ENCODE data around the gene CDX1. TPM values are rescaled to one million over a fixed set of nuclear protein-coding genes. Genes with fewer than 3 reads are reported as not detected.

The CDX1 gene
- total RNA-seq, 1 donor from 2014 or later, result 1.0 TPM

DNA sequence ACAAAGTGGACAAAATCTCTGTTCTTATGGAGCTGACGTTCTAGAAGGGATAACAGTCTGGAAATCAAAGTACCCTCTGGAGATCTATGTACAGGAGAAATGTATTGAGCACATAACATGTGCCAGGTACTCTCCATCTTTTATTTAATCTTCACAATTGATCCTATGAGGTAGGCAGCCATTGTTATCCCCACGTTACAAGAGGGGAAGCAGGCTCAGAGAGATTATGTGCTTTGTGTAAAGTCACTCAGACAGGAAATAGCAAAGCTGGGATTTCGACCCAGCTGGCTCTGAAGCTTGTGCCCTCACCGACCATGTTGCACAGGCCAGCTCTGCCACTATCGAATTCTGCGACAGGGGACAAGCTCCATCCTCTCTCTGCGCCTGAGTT is 32.4 kb upstream of the CDX1 start:
- H3K27ac Mint-ChIP-seq (ENCODE audit: unreplicated experiment), result peak overlapping the region; percentile 78
- peaks cover 62% of the 10 kb centered on the region for H3K36me3 Mint-ChIP-seq (ENCODE audit: unreplicated experiment)
- H3K9me3 Mint-ChIP-seq (ENCODE audit: unreplicated experiment), result no peaks in the 10 kb centered on the region
- TF ChIP-seq, protein P1, sequence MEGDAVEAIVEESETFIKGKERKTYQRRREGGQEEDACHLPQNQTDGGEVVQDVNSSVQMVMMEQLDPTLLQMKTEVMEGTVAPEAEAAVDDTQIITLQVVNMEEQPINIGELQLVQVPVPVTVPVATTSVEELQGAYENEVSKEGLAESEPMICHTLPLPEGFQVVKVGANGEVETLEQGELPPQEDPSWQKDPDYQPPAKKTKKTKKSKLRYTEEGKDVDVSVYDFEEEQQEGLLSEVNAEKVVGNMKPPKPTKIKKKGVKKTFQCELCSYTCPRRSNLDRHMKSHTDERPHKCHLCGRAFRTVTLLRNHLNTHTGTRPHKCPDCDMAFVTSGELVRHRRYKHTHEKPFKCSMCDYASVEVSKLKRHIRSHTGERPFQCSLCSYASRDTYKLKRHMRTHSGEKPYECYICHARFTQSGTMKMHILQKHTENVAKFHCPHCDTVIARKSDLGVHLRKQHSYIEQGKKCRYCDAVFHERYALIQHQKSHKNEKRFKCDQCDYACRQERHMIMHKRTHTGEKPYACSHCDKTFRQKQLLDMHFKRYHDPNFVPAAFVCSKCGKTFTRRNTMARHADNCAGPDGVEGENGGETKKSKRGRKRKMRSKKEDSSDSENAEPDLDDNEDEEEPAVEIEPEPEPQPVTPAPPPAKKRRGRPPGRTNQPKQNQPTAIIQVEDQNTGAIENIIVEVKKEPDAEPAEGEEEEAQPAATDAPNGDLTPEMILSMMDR (IDR thresholded peaks at IDR 0.05), result no peak
- no peak overlapping the region for H3K4me3 Mint-ChIP-seq (ENCODE audit: unreplicated experiment)
- no peak for DNase-seq (ENCODE audit: extremely low spot score, unreplicated experiment)
- H3K4me1 Mint-ChIP-seq (ENCODE audit: unreplicated experiment), result peaks cover 90% of the 10 kb centered on the region
- H3K27me3 Mint-ChIP-seq (ENCODE audit: unreplicated experiment), result no peaks in the 10 kb centered on the region

DNA sequence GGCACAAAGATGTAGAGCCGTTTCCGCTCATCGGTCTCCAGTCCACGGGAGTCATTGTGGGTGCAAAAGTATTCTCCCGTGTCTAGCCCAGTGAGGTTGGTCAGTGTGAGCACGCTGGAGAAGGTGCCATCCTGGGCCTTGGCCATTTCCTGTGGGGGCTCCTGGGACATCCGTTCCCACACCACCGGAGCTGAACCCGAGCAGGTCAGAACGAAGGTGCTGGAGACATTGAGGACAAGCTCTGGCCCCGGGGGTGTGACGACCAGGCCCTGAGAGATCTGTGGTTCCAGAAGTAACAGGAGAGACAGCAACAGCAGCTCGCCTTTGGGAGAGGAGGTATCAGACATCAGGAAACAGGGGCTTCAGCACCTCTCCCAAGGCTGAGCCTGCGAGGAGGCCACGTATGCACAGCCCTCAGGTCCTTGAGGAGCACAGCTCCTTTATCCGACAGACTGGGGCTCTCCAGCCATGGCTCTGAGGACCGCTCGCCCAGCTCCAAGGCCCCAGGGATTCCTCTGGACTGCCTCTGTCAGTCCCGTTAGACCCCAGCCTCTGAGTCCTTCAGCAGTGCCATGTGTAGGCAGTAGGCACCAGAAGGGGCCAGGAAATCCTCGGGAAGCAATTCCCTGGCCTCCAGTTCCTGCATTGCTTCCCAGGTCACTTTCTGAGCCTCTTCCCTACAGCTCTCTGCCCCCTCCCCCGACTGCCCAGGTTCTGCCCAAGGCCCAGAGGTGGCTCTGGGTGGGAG is 30.8 kb upstream of the CDX1 start:
- peaks cover 94% of the 10 kb centered on the region for H3K4me1 Mint-ChIP-seq (ENCODE audit: unreplicated experiment)
- no peak for DNase-seq (ENCODE audit: extremely low spot score, unreplicated experiment)
- peaks cover 51% of the 10 kb centered on the region for H3K36me3 Mint-ChIP-seq (ENCODE audit: unreplicated experiment)
- TF ChIP-seq, protein P1 (IDR thresholded peaks at IDR 0.05), result no peak
- H3K4me3 Mint-ChIP-seq (ENCODE audit: unreplicated experiment), result peak overlapping the region; percentile 29
- no peaks in the 10 kb centered on the region for H3K9me3 Mint-ChIP-seq (ENCODE audit: unreplicated experiment)
- peak overlapping the region; percentile 78 for H3K27ac Mint-ChIP-seq (ENCODE audit: unreplicated experiment)
- no peaks in the 10 kb centered on the region for H3K27me3 Mint-ChIP-seq (ENCODE audit: unreplicated experiment)

DNA sequence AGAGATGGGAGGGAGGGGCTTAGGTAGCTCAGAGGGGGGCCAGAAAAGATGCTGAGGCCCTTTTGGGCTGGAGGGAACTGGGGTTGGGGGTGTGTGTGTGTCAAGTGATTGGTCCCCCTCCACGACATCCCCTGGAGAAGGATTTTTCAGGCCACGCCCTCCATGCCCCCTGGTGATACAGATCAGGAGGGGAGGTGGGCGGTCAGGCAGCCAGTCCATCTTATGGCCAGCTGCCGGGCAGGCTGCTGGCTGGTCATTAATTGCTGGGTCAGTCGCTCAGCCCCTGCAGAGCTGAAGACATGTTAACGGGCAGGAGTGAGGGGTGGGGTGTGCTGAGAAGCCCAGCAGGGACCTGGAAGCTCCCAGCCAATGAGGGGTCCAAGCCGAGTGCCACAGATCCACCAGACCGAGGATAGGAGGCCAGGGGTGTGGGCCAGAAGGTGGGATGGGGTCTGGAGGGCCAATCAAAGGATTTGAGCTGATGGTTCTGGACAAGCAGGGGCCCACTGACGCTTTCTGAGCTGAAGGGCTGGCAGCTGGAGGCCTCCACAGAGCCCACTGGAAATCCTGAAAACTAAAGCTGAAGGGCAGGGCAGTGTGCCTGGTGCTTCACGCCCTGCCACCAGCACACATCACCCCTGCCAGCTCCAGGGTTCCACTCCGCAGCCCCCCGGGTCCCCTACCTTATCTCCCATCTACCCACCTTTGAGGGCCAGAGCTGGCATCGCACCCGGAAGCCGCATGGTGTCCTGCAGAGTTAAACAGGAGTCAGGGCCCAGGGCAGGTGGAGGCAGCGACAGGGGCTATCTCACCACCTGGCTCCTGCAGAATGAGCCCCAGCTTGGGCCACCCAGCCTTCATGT is 30.0 kb upstream of the CDX1 start:
- peaks cover 46% of the 10 kb centered on the region for H3K36me3 Mint-ChIP-seq (ENCODE audit: unreplicated experiment)
- no peaks in the 10 kb centered on the region for H3K9me3 Mint-ChIP-seq (ENCODE audit: unreplicated experiment)

DNA sequence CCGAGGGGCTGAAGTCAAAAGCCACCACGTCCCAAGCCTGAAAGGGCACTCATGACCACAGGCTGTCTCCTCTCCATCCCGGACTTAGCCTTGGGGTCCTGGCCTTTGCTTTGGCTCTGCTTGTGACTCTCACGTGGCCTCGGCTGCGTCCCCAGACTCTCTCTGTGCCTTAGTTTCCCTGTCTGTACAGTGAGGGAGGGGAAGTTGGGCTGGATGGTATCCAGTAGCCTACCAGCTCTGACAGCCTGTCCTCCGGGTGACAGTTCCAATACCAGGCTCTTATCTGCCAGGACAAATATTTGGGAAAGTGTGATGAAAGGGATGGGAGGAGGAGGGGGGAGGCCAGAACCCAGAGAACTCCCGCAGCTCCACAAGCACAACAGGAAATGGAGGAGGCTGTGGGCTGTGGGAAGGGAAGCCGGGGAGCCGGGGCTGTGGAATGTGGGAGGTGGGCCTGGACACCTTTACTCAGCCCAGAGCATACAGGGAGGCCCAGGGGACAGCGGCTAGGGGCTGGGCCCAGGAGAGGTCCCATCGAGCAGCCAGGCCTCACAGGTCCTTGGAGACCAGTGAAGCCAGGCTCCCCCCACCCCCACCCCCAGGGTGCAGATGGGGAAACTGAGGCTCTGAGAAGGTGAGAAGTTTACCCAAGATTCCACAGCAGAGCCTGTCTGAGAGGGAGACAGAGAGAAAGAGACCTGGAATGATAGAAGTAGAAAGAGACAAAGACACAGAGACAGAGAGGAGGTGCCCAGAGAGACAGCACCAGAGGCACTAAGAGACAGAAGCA is 29.2 kb upstream of the CDX1 start:
- Mint-ChIP-seq H3K9me3 (ENCODE audit: unreplicated experiment) (no peaks in the 10 kb centered on the region), H3K4me3 (ENCODE audit: unreplicated experiment) (peak overlapping the region; percentile 43), H3K4me1 (ENCODE audit: unreplicated experiment) (peaks cover 98% of the 10 kb centered on the region), H3K27ac (ENCODE audit: unreplicated experiment) (peak overlapping the region; percentile 90), H3K36me3 (ENCODE audit: unreplicated experiment) (peaks cover 43% of the 10 kb centered on the region), H3K27me3 (ENCODE audit: unreplicated experiment) (no peaks in the 10 kb centered on the region)
- DNase-seq (ENCODE audit: extremely low spot score, unreplicated experiment), result no peak
- TF ChIP-seq, protein P1 (IDR thresholded peaks at IDR 0.05), result no peak

More for the DNA sequence above, 30.0 kb upstream of the CDX1 start:
- H3K4me1 Mint-ChIP-seq (ENCODE audit: unreplicated experiment), result peaks cover 95% of the 10 kb centered on the region
- peak overlapping the region; percentile 43 for H3K4me3 Mint-ChIP-seq (ENCODE audit: unreplicated experiment)
- no peaks in the 10 kb centered on the region for H3K27me3 Mint-ChIP-seq (ENCODE audit: unreplicated experiment)
- DNase-seq (ENCODE audit: extremely low spot score, unreplicated experiment), result no peak
- TF ChIP-seq, protein P1 (IDR thresholded peaks at IDR 0.05), result no peak
- H3K27ac Mint-ChIP-seq (ENCODE audit: unreplicated experiment), result peak overlapping the region; percentile 90

Data from osteocyte (in vitro differentiated cells).